Kidney (tissue), 14 donors: Measurements from ENCODE around the gene LARGE2. TPM values are rescaled to one million over a fixed set of nuclear protein-coding genes. Genes with fewer than 3 reads are reported as not detected.
A peak's percentile ranks its signal among the peaks of the same experiment; 100 is the strongest.

Source experiments
- DNase-seq, 5 donors: peaks; one replicate each; pipeline ENCODE4 v3.0.0-alpha.2; 2013 to 2020
- FAIRE-seq: peaks from 2 replicates; lab custom pipeline; 2012; peaks lifted over from hg19 to GRCh38; lab: Jason Lieb, UNC
- H3K27ac ChIP-seq, 2 donors: one replicate each; pipeline ENCODE4 v1.7.0; 2013; ENCODE audit warnings: low read depth in 2 of 2, low read length in 2 of 2, inconsistent platforms in 1 of 2
- H3K27me3 ChIP-seq: one replicate; pipeline ENCODE4 v1.7.1; 2013; ENCODE audit warnings: low read length, inconsistent platforms; ENCODE audit not compliant: control insufficient read depth, insufficient read depth
- H3K36me3 ChIP-seq, 3 donors: one replicate each; pipeline versions ENCODE4 v1.7.0 to v1.7.1; 2013; ENCODE audit warnings: low read length in 3 of 3, control low read depth in 1 of 3, inconsistent platforms in 1 of 3; ENCODE audit not compliant: insufficient read depth in 3 of 3, control insufficient read depth in 2 of 3
- H3K4me1 ChIP-seq, 3 donors: one replicate each; pipeline versions ENCODE4 v1.7.0 to v1.7.1; 2013; ENCODE audit warnings: low read length in 3 of 3, inconsistent platforms in 1 of 3, low read depth in 1 of 3; ENCODE audit not compliant: control insufficient read depth in 2 of 3, insufficient read depth in 2 of 3
- H3K4me3 ChIP-seq, 3 donors: one replicate each; pipeline versions ENCODE4 v1.7.0 to v1.8.1; 2013; ENCODE audit warnings: low read length in 3 of 3, control low read depth in 1 of 3, inconsistent platforms in 1 of 3
- H3K9ac ChIP-seq, 3 donors: one replicate each; pipeline versions ENCODE4 v1.7.0 to v1.7.1; 2013; ENCODE audit warnings: low read length in 3 of 3, control low read depth in 1 of 3, inconsistent platforms in 1 of 3
- H3K9me3 ChIP-seq, 3 donors: one replicate each; pipeline versions ENCODE4 v1.7.0 to v1.7.1; 2013; ENCODE audit warnings: low read length in 3 of 3, control low read depth in 1 of 3, inconsistent platforms in 1 of 3; ENCODE audit not compliant: control insufficient read depth in 2 of 3, insufficient read depth in 1 of 3
- CTCF ChIP-seq: IDR thresholded peaks from 3 replicates; pipeline ENCODE4 v1.5.1; 2012; ENCODE audit warnings: mild to moderate bottlenecking, moderate library complexity, borderline replicate concordance; ENCODE audit not compliant: insufficient read depth; ENCODE audit errors: extremely low read depth
- intact Hi-C: fragments of 100-400 bp; cut with DNase I; formaldehyde crosslinking; loops from one replicate; pipeline ENCODE4 v1.11.1; 2022
- polyA plus RNA-seq: library from polyadenylated mRNA; stranded (reverse); fragments of 350-450 nt; fragmentation: Illumina TruSeq; extraction: RNeasy Lipid Tissue Mini Kit (QIAGEN cat#74804); gene quantifications from one replicate; pipeline ENCODE4 v1.2.3, GENCODE V29; 2014; ENCODE audit warnings: low read depth, low replicate concordance; ENCODE audit not compliant: insufficient read depth
- total RNA-seq: library from RNA; stranded (reverse); fragmentation: NEBNext Ultra II Directional; extraction: Animal tissue kit (Norgen Biotek cat#: 25700); gene quantifications from one replicate; pipeline ENCODE4 v1.2.1, GENCODE V29; 2021
- donor health status: control.
- donor health status: control.
- donor health status: control.
- donor health status: control.
- donor health status: control.
- donor health status: DM: yes; HTN: yes; CAD: no.
- donor health status: Normal renal cell carcinoma (clear cell type).

LARGE2 gene
- total and polyA plus RNA-seq, 2 donors from 2014 or later, result 13.1 to 29.8 TPM

- Histone ChIP-seq H3K4me1 (peaks cover 0 to 21% (median 0%) of the 10 kb centered on the region in 3 donors), H3K9ac (no peak overlapping the region), H3K4me3 (no peak overlapping the region), H3K27ac (no peak overlapping the region), H3K27me3 (peaks cover 3% of the 10 kb centered on the region), H3K9me3 (no peaks in the 10 kb centered on the region), H3K36me3 (peaks cover 0 to 5% (median 0%) of the 10 kb centered on the region in 3 donors)
- DNase-seq (peak; percentile 26 to 65 (median 50)), FAIRE-seq (no peak)
- intact Hi-C loops, result no loop called here
- TF ChIP-seq CTCF, result no peak
Observed at GRCh38 chr11:45924036-45924915, 1.8 kb downstream of the LARGE2 start.

- FAIRE-seq, result no peak
- Histone ChIP-seq H3K9me3 (no peaks in the 10 kb centered on the region), H3K27ac (no peak overlapping the region), H3K36me3 (peaks cover 0 to 5% (median 0%) of the 10 kb centered on the region in 3 donors), H3K4me1 (peaks cover 0 to 22% (median 0%) of the 10 kb centered on the region in 3 donors), H3K4me3 (no peak overlapping the region), H3K9ac (no peak overlapping the region), H3K27me3 (peaks cover 3% of the 10 kb centered on the region)
- no peak for DNase-seq
- intact Hi-C loops, result no loop called here
- no peak for TF ChIP-seq CTCF
Observed at GRCh38 chr11:45924927-45925326, 2.5 kb downstream of the LARGE2 start.

- Histone ChIP-seq H3K36me3 (peaks cover 0 to 5% (median 0%) of the 10 kb centered on the region in 3 donors), H3K27me3 (peaks cover 3% of the 10 kb centered on the region), H3K4me1 (peaks cover 0 to 22% (median 0%) of the 10 kb centered on the region in 3 donors), H3K27ac (no peak overlapping the region), H3K9me3 (no peaks in the 10 kb centered on the region), H3K4me3 (no peak overlapping the region), H3K9ac (no peak overlapping the region)
- no peak for TF ChIP-seq CTCF
- no peak for DNase-seq
- intact Hi-C loops, result no loop called here
- no peak for FAIRE-seq
Observed at GRCh38 chr11:45925550-45925949, 3.1 kb downstream of the LARGE2 start.
